Panc1 (cell line): ENCODE results near the gene KIF26B. TPM values are rescaled to one million over a fixed set of nuclear protein-coding genes. Genes with fewer than 3 reads are reported as not detected.

Experiments
- ATAC-seq: fragments of 200-7000 bp; cut with Tn5 transposase; 2 replicates; pipeline ENCODE4 v1.9.1; 2020; ENCODE audit warnings: mild to moderate bottlenecking, moderate library complexity
- BruUV-seq: library from RNA; stranded (reverse); fragments of 400-500 nt; replicated peaks from 2 replicates; lab custom pipeline; 2021; lab: Mats Ljungman, UMichigan
- CTCF ChIA-PET: fragments of 300-600 bp; sonication (Branson Sonifier 250); formaldehyde crosslinking; loops from one replicate; lab custom pipeline; 2022; ENCODE audit warnings: antibody characterized with exemption; lab: Charles Lee
- POLR2A ChIA-PET: fragments of 300-600 bp; sonication (Branson Sonifier 250); formaldehyde crosslinking; loops from one replicate; lab custom pipeline; 2022; ENCODE audit warnings: antibody characterized with exemption; lab: Charles Lee
- DNase-seq: peaks from one replicate; pipeline ENCODE4 v3.0.0-alpha.2; 2010; ENCODE audit warnings: low read depth, low spot score
- H3K27ac ChIP-seq: 2 replicates; pipeline ENCODE4 v1.5.1; 2011; ENCODE audit warnings: mild to moderate bottlenecking, low read length, inconsistent platforms
- H3K27me3 ChIP-seq: fragments of 200-500 bp; sonication (Bioruptor generic); 2 replicates; pipeline ENCODE4 v1.6.0; 2014; ENCODE audit warnings: low read length, inconsistent platforms; ENCODE audit not compliant: control insufficient read depth, insufficient read depth
- H3K36me3 ChIP-seq: fragments of 200-500 bp; sonication (Bioruptor generic); 2 replicates; pipeline ENCODE4 v1.5.1; 2014; ENCODE audit warnings: inconsistent platforms, mild to moderate bottlenecking, low read length, moderate library complexity; ENCODE audit not compliant: control insufficient read depth, insufficient read depth
- H3K4me1 ChIP-seq: 2 replicates; pipeline ENCODE4 v1.5.1; 2011; ENCODE audit warnings: inconsistent platforms, mild to moderate bottlenecking, low read length, moderate library complexity; ENCODE audit not compliant: control insufficient read depth, insufficient read depth
- H3K4me3 ChIP-seq, 2 experiments: 2 replicates each; pipeline ENCODE4 v1.5.1; 2011 to 2012; ENCODE audit warnings: low read depth in 2 of 2, low read length in 2 of 2, mild to moderate bottlenecking in 2 of 2, inconsistent platforms in 1 of 2, moderate library complexity in 1 of 2
- H3K9me3 ChIP-seq: fragments of 200-500 bp; sonication (Bioruptor generic); 2 replicates; pipeline ENCODE4 v1.5.1; 2014; ENCODE audit warnings: low read depth, mild to moderate bottlenecking, inconsistent platforms, low read length, moderate library complexity; ENCODE audit not compliant: control insufficient read depth, insufficient read depth
- POLR2AphosphoS5 ChIP-seq: IDR thresholded peaks from 2 replicates; pipeline ENCODE4 v1.6.1; 2012; ENCODE audit warnings: mild to moderate bottlenecking, low read depth, low read length, moderate library complexity
- SIN3A ChIP-seq: IDR thresholded peaks from 2 replicates; pipeline ENCODE4 v1.6.1; 2012; ENCODE audit warnings: low read depth, mild to moderate bottlenecking, low read length, moderate library complexity, borderline replicate concordance; ENCODE audit not compliant: insufficient read depth
- TCF7L2 ChIP-seq: IDR thresholded peaks from 2 replicates; pipeline ENCODE4 v1.6.1; 2011; ENCODE audit warnings: mild to moderate bottlenecking, low read depth, low read length, inconsistent platforms
- in situ Hi-C: cut with HindIII; loops from 2 replicates; pipeline ENCODE4 v1.10.0; 2016; ENCODE audit warnings: low sequenced_read_pairs, low pct_unique_long_range_greater_than_20kb
- intact Hi-C: fragments of 100-400 bp; cut with micrococcal nuclease; formaldehyde crosslinking; loops from one replicate; pipeline ENCODE4 v1.10.0; 2022; ENCODE audit not compliant: unreplicated experiment
- total RNA-seq: library from RNA; stranded (reverse); gene quantifications from one replicate; pipeline ENCODE4 v1.2.1, GENCODE V29; 2021; ENCODE audit not compliant: unreplicated experiment
- TF ChIP-seq, protein P1 (sequence below): fragments of 450-650 bp; IDR thresholded peaks from 2 replicates; pipeline ENCODE4 v1.5.1; 2017; ENCODE audit warnings: mild to moderate bottlenecking
- TF ChIP-seq, protein P2 (sequence below), 2 experiments: IDR thresholded peaks; 2 replicates each; pipeline ENCODE4 v1.6.1; 2011 to 2012; ENCODE audit warnings: low read depth in 2 of 2, control low read depth in 1 of 2, low read length in 1 of 2, mild to moderate bottlenecking in 1 of 2, moderate library complexity in 1 of 2; ENCODE audit not compliant: insufficient read depth in 1 of 2

KIF26B gene
- total RNA-seq, 1 experiment from 2014 or later, result 0.33 TPM

DNA sequence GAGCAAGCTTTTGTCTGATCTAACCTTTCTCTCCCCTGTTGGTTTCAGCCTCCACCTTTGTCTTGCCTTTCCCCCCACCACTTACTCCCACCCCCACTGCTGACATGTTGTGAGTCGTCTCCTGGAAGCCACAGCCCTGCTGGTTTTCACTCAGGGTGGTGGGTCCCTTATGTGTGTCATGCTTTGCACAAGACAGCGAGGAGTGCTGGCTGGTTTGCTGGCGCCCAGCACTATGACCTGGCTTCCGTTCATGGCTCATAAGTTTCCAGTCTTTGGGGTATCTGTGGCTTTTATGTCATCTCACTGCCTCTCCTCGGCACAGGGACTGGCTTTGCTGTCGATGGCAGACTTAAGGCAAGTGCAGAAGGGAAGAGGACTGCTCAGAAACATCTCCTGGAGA lies 177.7 kb downstream of the KIF26B start:
- no peak for DNase-seq
- ChIA-PET CTCF (no interaction called here), POLR2A (no interaction called here)
- ATAC-seq, result no peak
- no peaks in the 10 kb centered on the region for H3K36me3 ChIP-seq
- no peak overlapping the region for H3K27ac ChIP-seq
- H3K9me3 ChIP-seq, result no peaks in the 10 kb centered on the region
- TF ChIP-seq POLR2AphosphoS5, result no peak
- TF ChIP-seq, protein P1, sequence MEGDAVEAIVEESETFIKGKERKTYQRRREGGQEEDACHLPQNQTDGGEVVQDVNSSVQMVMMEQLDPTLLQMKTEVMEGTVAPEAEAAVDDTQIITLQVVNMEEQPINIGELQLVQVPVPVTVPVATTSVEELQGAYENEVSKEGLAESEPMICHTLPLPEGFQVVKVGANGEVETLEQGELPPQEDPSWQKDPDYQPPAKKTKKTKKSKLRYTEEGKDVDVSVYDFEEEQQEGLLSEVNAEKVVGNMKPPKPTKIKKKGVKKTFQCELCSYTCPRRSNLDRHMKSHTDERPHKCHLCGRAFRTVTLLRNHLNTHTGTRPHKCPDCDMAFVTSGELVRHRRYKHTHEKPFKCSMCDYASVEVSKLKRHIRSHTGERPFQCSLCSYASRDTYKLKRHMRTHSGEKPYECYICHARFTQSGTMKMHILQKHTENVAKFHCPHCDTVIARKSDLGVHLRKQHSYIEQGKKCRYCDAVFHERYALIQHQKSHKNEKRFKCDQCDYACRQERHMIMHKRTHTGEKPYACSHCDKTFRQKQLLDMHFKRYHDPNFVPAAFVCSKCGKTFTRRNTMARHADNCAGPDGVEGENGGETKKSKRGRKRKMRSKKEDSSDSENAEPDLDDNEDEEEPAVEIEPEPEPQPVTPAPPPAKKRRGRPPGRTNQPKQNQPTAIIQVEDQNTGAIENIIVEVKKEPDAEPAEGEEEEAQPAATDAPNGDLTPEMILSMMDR, result no peak
- no peak for TF ChIP-seq SIN3A
- no peak for TF ChIP-seq TCF7L2
- TF ChIP-seq, protein P2, sequence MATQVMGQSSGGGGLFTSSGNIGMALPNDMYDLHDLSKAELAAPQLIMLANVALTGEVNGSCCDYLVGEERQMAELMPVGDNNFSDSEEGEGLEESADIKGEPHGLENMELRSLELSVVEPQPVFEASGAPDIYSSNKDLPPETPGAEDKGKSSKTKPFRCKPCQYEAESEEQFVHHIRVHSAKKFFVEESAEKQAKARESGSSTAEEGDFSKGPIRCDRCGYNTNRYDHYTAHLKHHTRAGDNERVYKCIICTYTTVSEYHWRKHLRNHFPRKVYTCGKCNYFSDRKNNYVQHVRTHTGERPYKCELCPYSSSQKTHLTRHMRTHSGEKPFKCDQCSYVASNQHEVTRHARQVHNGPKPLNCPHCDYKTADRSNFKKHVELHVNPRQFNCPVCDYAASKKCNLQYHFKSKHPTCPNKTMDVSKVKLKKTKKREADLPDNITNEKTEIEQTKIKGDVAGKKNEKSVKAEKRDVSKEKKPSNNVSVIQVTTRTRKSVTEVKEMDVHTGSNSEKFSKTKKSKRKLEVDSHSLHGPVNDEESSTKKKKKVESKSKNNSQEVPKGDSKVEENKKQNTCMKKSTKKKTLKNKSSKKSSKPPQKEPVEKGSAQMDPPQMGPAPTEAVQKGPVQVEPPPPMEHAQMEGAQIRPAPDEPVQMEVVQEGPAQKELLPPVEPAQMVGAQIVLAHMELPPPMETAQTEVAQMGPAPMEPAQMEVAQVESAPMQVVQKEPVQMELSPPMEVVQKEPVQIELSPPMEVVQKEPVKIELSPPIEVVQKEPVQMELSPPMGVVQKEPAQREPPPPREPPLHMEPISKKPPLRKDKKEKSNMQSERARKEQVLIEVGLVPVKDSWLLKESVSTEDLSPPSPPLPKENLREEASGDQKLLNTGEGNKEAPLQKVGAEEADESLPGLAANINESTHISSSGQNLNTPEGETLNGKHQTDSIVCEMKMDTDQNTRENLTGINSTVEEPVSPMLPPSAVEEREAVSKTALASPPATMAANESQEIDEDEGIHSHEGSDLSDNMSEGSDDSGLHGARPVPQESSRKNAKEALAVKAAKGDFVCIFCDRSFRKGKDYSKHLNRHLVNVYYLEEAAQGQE (IDR thresholded peaks at IDR 0.05; ENCODE audit: insufficient read depth in 1 of 2, low read depth in 2 of 2, low read length in 1 of 2), result no peak
- no peak overlapping the region for H3K4me3 ChIP-seq
- H3K27me3 ChIP-seq, result no peaks in the 10 kb centered on the region
- intact Hi-C loops, result no loop called here
- in situ Hi-C loops, result no loop called here
- H3K4me1 ChIP-seq, result no peaks in the 10 kb centered on the region
- no TSS peak for BruUV-seq

DNA sequence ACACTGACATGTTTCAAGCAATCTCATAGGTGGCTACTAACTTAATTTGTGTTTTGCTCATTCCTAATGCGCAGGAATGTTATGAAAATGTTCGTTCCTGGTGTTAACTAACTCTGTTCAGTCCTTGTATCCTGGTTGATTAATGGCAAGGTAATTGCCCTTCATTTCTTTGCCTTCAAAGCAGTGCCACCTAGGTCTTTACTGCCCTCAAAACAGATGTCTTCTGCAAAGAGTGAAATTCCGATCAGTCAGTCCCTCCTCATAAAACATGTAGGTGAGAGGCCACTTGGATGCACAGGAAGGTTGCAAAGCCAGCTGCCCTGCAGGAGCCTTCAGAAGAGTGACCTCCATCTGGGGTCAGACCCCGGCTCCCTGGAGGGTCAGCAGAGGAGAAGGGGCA lies 179.4 kb downstream of the KIF26B start:
- no peaks in the 10 kb centered on the region for H3K36me3 ChIP-seq
- no peak overlapping the region for H3K27ac ChIP-seq
- ChIA-PET CTCF (no interaction called here), POLR2A (no interaction called here)
- TF ChIP-seq, protein P1, result no peak
- no peak for TF ChIP-seq SIN3A
- TF ChIP-seq, protein P2 (IDR thresholded peaks at IDR 0.05; ENCODE audit: insufficient read depth in 1 of 2, low read depth in 2 of 2, low read length in 1 of 2), result no peak
- no peak for TF ChIP-seq TCF7L2
- no peak for TF ChIP-seq POLR2AphosphoS5
- no peak for ATAC-seq
- no TSS peak for BruUV-seq
- in situ Hi-C loops (no loop called here), intact Hi-C loops (no loop called here)
- no peak overlapping the region for H3K4me3 ChIP-seq
- no peak for DNase-seq
- no peaks in the 10 kb centered on the region for H3K27me3 ChIP-seq
- no peaks in the 10 kb centered on the region for H3K4me1 ChIP-seq
- no peaks in the 10 kb centered on the region for H3K9me3 ChIP-seq
